WTC11 (cell line): ENCODE data around the gene VEZT. TPM values are rescaled to one million over a fixed set of nuclear protein-coding genes. Genes with fewer than 3 reads are reported as not detected.
A peak's percentile ranks its signal among the peaks of the same experiment; 100 is the strongest.
"Not testable (repeated sequence)": the region's sequence is repeated elsewhere in the genome, so short reads cannot be mapped to it uniquely, and the experiment has no call there.

Experiments
- ATAC-seq: fragments of 200-7000 bp; cut with Tn5 transposase; 2 replicates; pipeline ENCODE4 v1.10.0; 2021; ENCODE audit warnings: mild to moderate bottlenecking, moderate library complexity
- CTCF ChIA-PET: fragments of 300-600 bp; sonication (Branson Sonifier 250); formaldehyde crosslinking; loops from one replicate; lab custom pipeline; 2021; ENCODE audit warnings: antibody characterized with exemption; lab: Charles Lee
- POLR2A ChIA-PET: fragments of 350-600 bp; sonication (Branson Sonifier 250); formaldehyde crosslinking; loops from one replicate; lab custom pipeline; 2021; ENCODE audit warnings: antibody characterized with exemption; lab: Charles Lee
- DNase-seq: peaks from one replicate; pipeline ENCODE4 v3.0.0; 2021; ENCODE audit warnings: low spot score
- H3K27ac Mint-ChIP-seq: 2 replicates; pipeline ENCODE4 v1.8.0; 2021; ENCODE audit warnings: mixed read lengths
- H3K27me3 Mint-ChIP-seq: 2 replicates; pipeline ENCODE4 v1.8.0; 2021; ENCODE audit warnings: low read depth, mild to moderate bottlenecking, moderate library complexity, mixed read lengths
- H3K36me3 Mint-ChIP-seq: 2 replicates; pipeline ENCODE4 v1.8.0; 2021; ENCODE audit warnings: mixed read lengths
- H3K4me1 Mint-ChIP-seq: 2 replicates; pipeline ENCODE4 v1.8.0; 2022; ENCODE audit warnings: mixed read lengths
- H3K4me3 Mint-ChIP-seq: 2 replicates; pipeline ENCODE4 v1.8.0; 2021; ENCODE audit warnings: mild to moderate bottlenecking, moderate library complexity, mixed read lengths
- H3K9me3 Mint-ChIP-seq: 2 replicates; pipeline ENCODE4 v1.8.0; 2021; ENCODE audit warnings: mixed read lengths
- ATF2 ChIP-seq: sonication (generic); formaldehyde crosslinking; IDR thresholded peaks from 2 replicates; pipeline ENCODE4 v1.8.1; 2022; ENCODE audit warnings: low read depth, missing genetic modification reagents, borderline replicate concordance
- CBFB ChIP-seq: sonication (generic); formaldehyde crosslinking; IDR thresholded peaks from 2 replicates; pipeline ENCODE4 v1.8.1; 2022; ENCODE audit warnings: mild to moderate bottlenecking, low read depth, missing genetic modification reagents
- E2F4 ChIP-seq: sonication (generic); formaldehyde crosslinking; IDR thresholded peaks from 2 replicates; pipeline ENCODE4 v1.8.1; 2022; ENCODE audit warnings: low read depth, mild to moderate bottlenecking, moderate library complexity, missing genetic modification reagents, borderline replicate concordance
- EMX1 ChIP-seq: fragments of 250-450 bp; sonication (Bioruptor Pico); IDR thresholded peaks from 2 replicates; pipeline ENCODE4 v1.8.0; 2021; ENCODE audit warnings: mild to moderate bottlenecking
- FOXP4 ChIP-seq: sonication (generic); formaldehyde crosslinking; IDR thresholded peaks from 2 replicates; pipeline ENCODE4 v1.8.0; 2022; ENCODE audit warnings: mild to moderate bottlenecking, missing genetic modification reagents
- NFATC4 ChIP-seq: fragments of 250-450 bp; sonication (Bioruptor Pico); IDR thresholded peaks from 2 replicates; pipeline ENCODE4 v1.9.0; 2021; ENCODE audit warnings: mild to moderate bottlenecking
- NFYB ChIP-seq: sonication (generic); formaldehyde crosslinking; conservative IDR thresholded peaks from 2 replicates; pipeline ENCODE4 v1.8.0; 2022; ENCODE audit warnings: low read depth, missing genetic modification reagents
- PRDM15 ChIP-seq: sonication (generic); formaldehyde crosslinking; IDR thresholded peaks from 2 replicates; pipeline ENCODE4 v1.8.0; 2022; ENCODE audit warnings: missing genetic modification reagents
- RORB ChIP-seq: fragments of 250-450 bp; sonication (Bioruptor Pico); IDR thresholded peaks from 2 replicates; pipeline ENCODE4 v1.9.0; 2021; ENCODE audit warnings: mild to moderate bottlenecking
- SOX15 ChIP-seq: fragments of 250-450 bp; sonication (Bioruptor Pico); IDR thresholded peaks from 2 replicates; pipeline ENCODE4 v1.9.0; 2021; ENCODE audit warnings: mild to moderate bottlenecking
- STAT6 ChIP-seq: sonication (generic); formaldehyde crosslinking; conservative IDR thresholded peaks from 2 replicates; pipeline ENCODE4 v1.8.1; 2023; ENCODE audit warnings: mild to moderate bottlenecking, low read depth, missing genetic modification reagents, moderate library complexity
- TEAD1 ChIP-seq: sonication (generic); formaldehyde crosslinking; IDR thresholded peaks from 2 replicates; pipeline ENCODE4 v1.8.0; 2022; ENCODE audit warnings: mild to moderate bottlenecking, missing genetic modification reagents
- ZNF121 ChIP-seq: sonication (generic); formaldehyde crosslinking; IDR thresholded peaks from 2 replicates; pipeline ENCODE4 v1.8.0; 2023; ENCODE audit warnings: missing genetic modification reagents
- ZNF138 ChIP-seq: sonication (generic); formaldehyde crosslinking; conservative IDR thresholded peaks from 2 replicates; pipeline ENCODE4 v1.8.1; 2022; ENCODE audit warnings: mild to moderate bottlenecking, moderate library complexity, missing genetic modification reagents
- ZNF219 ChIP-seq: sonication (generic); formaldehyde crosslinking; IDR thresholded peaks from 2 replicates; pipeline ENCODE4 v1.8.0; 2023; ENCODE audit warnings: missing genetic modification reagents, mild to moderate bottlenecking, borderline replicate concordance
- ZNF263 ChIP-seq: sonication (generic); formaldehyde crosslinking; IDR thresholded peaks from 2 replicates; pipeline ENCODE4 v1.8.1; 2022; ENCODE audit warnings: low read depth, mild to moderate bottlenecking, moderate library complexity, missing genetic modification reagents
- ZNF532 ChIP-seq: fragments of 250-450 bp; sonication (Bioruptor Pico); IDR thresholded peaks from 2 replicates; pipeline ENCODE4 v1.9.0; 2021; ENCODE audit warnings: mild to moderate bottlenecking, borderline replicate concordance
- ZNF671 ChIP-seq: fragments of 250-450 bp; sonication (Bioruptor Pico); IDR thresholded peaks from 2 replicates; pipeline ENCODE4 v1.8.0; 2021; ENCODE audit warnings: mild to moderate bottlenecking
- total RNA-seq: library from RNA; stranded (reverse); gene quantifications from 3 replicates; pipeline ENCODE4 v1.2.3, GENCODE V29; 2021

VEZT gene
- total RNA-seq, 1 experiment from 2014 or later: 54.5 TPM

GRCh38 chr12:95195122-95195521 lies 22.5 kb upstream of the VEZT start (continued):
- TF ChIP-seq ZNF532 (CRISPR knock-in tag): no peak
- no peak for TF ChIP-seq CBFB

GRCh38 chr12:95196875-95197569 lies 20.6 kb upstream of the VEZT start:
- peak overlapping the region; percentile 45 for H3K27ac Mint-ChIP-seq
- DNase-seq, H3K4me3 Mint-ChIP-seq, H3K9me3 Mint-ChIP-seq, ATAC-seq, CTCF ChIA-PET, H3K36me3 Mint-ChIP-seq, POLR2A ChIA-PET, H3K27me3 Mint-ChIP-seq: not testable (repeated sequence)
- H3K4me1 Mint-ChIP-seq: peaks cover 57% of the 10 kb centered on the region
- peak; percentile 65; the same call in 1 of the 2 replicates for TF ChIP-seq ZNF121 (CRISPR knock-in tag)

- ChIA-PET POLR2A (no interaction called here), CTCF (interaction anchor here (1.1 kb wide), 1 partner anchor 125 kb away, joined by 3 read pairs; the partner anchor contains the start of gene NR2C1)
- H3K27me3 Mint-ChIP-seq: no peaks in the 10 kb centered on the region
- TF ChIP-seq FOXP4 (CRISPR knock-in tag): no peak
- no peak for TF ChIP-seq NFYB (CRISPR knock-in tag)
- no peak for TF ChIP-seq ZNF263 (CRISPR knock-in tag)
- TF ChIP-seq SOX15 (CRISPR knock-in tag): no peak
- no peak for TF ChIP-seq PRDM15 (CRISPR knock-in tag)
- no peak for TF ChIP-seq STAT6 (CRISPR knock-in tag)
- TF ChIP-seq ZNF671 (CRISPR knock-in tag): no peak
- TF ChIP-seq TEAD1: no peak
- TF ChIP-seq ZNF138 (CRISPR knock-in tag): no peak
- no peak for TF ChIP-seq EMX1 (CRISPR knock-in tag)
- TF ChIP-seq ZNF219 (CRISPR knock-in tag): no peak
- TF ChIP-seq E2F4 (CRISPR knock-in tag): no peak
- no peak for TF ChIP-seq RORB (CRISPR knock-in tag)
- TF ChIP-seq ATF2 (CRISPR knock-in tag): no peak
- no peak for TF ChIP-seq NFATC4
- no peaks in the 10 kb centered on the region for H3K36me3 Mint-ChIP-seq
- H3K9me3 Mint-ChIP-seq: no peaks in the 10 kb centered on the region
- H3K4me1 Mint-ChIP-seq: peaks cover 57% of the 10 kb centered on the region
- 0 out of 2 replicates have a peak overlapping the region, but pooled peaks have one; percentile 18 for H3K27ac Mint-ChIP-seq
- no peak for DNase-seq
- H3K4me3 Mint-ChIP-seq: no peak overlapping the region
- no peak for ATAC-seq
Observed at GRCh38 chr12:95197636-95198035, 20.0 kb upstream of the VEZT start.
